GM19035 (cell line): ENCODE measurements around the gene RPRD1B.

Experiments
- ATAC-seq: cut with Tn5 transposase; IDR thresholded peaks from one replicate; pipeline ENCODE4 v1.9.1; 2021; ENCODE audit not compliant: unreplicated experiment

Gene RPRD1B

DNA sequence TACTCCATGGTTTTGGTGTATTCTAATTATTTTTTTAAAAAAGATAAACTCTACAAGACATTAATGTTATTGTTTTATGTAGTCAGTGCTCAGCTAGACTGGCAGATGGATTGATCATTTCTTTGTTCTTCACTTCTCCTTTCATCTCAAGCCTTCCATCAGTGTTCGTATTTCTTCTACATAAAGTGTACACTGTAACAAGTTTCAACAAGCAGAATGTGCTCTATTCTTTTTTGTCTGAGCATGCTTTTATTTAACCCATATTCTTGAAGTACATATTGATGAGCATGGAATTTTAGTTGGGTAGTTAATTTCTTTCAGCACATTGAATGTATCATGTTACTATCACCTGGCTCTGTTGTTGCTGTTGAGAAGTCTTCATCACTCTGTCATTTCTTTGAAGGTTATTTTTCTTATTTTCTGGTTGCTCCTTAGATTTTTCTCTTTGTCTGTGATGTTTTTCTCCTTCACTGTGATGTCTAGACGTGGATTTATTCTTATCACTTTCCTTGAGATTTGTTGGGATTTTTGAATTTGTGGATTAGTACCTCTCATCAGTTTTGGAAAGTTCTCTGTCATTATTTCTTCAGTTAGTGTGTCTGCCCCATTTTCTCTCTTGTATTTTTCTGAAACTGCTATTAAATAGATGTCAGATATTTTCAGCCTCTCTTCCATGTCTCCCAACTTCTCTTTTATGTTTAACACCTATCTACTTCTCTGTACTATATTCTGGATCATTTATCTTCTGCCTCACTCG, 83.0 kb downstream of the RPRD1B start:
- ATAC-seq, result no peak

DNA sequence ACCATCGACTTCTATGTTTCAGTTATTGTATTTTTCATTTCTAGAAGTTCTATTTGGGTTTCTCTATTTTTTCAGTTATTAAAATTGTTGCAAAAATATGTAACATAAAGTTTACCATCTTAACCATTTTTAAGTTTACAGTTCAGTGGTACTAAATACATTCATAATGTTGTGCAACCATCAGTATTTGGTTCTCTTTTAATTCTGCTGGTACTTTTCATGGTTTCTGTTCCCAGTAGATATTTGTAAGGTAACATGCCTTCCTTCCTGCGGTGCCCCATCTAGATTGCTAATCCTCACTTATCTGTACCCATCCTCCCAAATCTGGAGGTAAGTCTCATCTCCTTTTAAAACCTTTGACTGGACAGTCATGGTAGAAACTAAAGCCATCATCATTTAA, 83.7 kb downstream of the RPRD1B start:
- ATAC-seq, result no peak

DNA sequence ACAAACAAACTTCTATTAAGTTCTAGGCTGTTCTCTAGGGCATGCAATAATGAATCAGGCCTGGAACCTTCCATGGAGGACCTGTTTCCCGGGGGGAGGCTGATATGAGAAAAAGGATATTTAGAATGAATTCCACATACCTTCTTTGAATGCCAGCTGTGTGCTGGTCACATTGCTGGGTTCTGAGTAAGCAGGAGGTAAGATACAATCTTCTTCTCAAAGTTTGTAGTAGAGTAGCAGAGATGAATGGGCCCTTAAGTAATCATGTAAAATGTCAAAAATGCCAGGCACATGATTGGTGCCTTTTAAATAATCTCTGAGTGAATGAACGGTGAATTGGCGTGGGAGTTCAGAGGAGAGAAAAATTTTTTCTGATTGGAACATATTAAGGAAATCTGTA, 84.1 kb downstream of the RPRD1B start:
- no peak for ATAC-seq

DNA sequence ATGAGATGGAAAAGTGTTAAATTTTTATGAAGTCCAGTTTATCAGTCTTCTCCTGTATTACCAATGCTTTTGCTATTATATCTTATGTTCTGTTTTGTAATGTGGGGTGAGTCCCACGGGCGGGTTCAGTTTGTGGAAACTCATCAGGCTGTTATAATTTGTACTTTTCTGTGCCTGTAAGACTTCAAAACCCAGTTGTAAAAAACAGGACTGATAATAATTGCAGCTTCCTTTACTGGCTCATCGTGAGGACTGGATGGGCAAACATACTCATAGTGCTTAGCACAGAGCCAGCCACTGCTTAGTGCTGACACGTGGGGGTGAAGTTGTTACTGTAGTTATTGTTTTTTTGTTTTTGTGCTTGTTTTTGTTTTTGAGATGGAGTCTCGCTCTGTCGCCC, 85.9 kb downstream of the RPRD1B start:
- ATAC-seq, result no peak

DNA sequence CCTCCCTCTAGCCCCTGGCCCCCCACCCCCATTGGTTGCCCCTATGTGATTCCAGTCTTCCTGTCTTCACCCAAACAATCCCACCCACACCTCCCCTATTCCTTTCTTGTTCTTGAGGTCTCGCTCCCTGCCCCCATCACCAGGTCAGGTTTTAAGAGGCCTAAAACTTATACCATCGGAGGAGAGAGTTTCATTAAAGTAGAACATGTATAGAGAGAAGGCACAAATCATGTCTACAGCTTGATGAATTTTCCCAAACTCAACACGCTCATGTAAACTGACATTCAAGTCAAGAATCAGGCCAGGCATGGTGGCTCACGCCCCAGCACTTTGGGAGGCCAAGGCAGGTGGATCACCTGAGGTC, 87.1 kb downstream of the RPRD1B start:
- no peak for ATAC-seq

DNA sequence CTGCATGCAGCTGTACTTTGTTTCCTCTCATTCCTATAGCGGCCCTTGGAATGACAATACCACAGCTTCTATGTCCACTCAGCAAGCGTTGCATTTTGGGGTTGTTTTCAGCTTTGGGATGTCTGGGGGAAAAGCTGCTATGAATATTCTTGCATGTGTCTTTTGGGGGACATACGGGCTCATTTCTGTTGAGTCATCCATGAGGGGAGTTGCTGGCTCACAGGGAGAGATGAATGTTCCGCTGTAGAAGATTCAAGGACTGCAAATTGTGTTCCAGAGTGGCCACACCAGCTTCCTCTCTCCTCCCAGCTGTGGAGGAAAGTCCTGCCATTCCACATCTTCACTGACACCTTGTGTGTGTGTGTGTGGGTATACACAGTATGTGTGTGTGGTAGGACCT, 88.2 kb downstream of the RPRD1B start:
- no peak for ATAC-seq

DNA sequence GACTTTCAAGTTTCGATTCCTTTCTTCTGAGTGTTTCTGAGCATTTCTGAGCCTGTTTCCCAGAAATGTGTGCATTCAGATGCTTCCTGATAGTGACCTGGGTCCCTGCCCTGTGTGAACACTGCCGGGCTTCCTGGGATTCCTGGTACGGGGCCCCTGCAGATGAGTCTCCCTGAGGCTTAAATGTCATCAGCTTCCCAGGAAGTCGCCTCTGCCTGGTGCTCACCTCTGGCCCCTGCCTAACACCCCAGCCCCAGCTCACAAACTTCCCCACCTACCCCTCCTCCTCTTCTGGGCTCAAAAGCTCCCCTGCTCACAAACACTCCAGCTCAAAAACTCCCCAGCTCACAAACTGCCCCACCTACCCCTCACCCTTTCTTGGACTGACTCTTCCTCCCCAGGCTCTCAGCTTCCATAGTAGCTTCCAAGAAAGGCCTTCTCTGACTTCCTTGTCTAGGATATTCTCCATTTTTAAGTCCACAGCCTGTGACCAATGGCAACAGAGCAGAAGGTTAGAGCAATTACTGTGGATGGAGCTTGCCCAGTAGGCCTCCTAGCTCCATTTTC, 89.6 kb downstream of the RPRD1B start:
- ATAC-seq, result no peak

DNA sequence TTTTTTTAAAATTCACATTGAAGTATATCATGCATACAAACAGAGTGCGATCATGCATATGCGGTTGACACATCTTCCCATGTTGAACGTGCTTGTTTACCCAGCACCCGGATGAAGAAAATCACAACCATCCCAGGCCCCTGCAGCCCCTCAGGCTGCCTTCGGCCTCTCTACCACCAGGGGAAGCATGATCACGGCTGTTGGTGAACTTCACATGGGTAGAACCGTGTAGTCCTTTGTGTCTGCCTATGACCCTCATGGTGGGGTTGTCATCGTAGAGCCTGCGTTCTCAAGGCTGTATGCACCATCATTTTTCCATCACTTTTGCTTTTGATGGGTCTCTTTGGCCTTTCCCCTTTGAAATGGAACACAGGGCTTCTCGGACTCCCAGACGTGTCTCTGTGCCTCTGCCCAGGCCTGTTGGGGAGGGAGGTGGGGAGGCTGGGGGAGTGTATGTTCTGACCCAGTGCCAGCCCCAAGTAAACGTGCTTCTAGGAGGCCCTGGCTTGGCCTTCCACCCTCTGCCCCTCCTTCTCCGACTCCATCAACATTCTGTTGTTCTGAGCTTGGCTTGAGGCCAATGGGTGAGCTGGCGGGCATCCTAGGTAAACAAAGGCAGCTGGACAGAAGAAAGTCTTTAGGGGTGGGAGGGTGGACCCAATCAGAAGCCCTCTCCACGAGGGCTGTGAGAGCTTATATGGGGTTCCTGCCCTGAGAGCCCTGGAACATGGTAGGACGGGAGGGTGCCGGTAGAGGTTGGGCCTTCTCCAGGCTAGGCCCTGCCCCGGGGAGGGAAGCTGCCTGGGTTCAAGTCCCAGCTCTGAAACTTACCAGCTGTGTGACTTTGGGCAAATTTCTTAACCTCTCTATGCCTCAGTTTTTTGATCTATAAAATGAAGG, 91.9 kb downstream of the RPRD1B start:
- ATAC-seq, result no peak

DNA sequence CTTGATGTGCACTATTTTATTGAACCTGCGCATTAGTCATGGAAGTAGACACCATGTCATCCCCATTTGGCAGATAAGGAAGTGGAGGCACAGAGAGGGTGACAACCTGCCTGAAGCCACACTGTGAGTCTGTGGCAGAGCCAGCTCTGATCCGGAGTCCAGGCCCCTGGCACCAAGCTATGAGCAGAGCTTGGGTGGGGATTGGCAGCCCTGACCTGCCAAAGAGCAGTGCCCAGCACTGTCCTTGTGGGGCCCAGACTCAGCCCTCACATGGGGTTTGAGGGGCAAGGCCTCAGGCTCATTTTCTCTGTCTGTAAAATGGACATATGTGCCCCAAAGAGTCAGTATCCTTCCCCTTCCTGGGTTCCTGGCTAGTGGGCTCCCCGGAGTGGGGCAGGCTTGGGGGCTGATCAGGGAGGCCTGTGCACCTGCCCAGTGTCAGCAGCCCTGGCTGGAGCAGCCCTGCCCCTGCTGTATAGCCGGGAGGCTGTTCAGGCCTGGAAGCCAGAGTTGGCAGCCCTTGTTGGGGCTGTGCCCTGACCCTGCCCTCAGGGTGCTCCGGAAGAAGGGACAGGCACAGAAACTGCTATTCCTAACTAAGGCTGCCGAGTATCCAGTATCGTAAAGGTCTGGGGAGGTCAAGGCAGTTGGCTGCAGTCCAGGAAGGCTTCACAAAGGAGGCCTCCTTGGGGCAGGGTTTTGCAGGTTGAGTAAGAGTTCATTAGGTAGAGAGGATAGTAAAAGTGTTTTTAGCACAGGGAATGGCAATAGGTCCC, 92.8 kb downstream of the RPRD1B start:
- ATAC-seq, result no peak

DNA sequence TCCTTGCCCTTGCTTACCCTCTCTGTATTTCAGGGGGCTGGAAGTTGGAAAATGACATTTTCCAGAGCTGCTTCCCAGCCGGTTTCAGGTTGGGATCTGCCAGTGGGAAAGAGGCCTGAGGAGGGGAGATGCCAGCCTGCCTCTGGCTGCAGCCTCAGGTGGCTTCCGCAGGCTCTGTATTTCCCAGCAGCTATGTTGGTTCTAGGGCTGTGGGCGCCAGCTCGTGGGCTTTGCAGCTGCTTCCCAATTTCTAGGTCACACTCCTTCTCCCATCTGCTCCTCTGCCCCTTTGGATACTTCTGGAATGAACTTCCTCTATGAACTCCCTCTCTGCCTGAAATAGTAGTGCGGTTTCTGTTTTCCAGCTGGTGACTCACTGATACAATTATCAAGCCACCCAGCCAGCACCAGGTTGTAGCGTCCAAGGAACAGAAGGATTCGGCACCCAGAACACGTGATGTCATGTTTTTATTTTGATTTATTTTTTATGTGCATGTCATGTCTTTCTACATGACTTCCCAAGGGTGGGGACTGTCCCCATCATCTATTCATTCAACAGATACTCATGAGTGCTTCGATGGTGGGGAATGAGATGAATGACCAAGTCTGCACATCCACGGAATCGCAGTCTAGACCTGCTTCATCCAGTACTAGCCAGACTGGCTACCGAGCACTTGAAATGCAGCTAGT, 93.5 kb downstream of the RPRD1B start:
- no peak for ATAC-seq

DNA sequence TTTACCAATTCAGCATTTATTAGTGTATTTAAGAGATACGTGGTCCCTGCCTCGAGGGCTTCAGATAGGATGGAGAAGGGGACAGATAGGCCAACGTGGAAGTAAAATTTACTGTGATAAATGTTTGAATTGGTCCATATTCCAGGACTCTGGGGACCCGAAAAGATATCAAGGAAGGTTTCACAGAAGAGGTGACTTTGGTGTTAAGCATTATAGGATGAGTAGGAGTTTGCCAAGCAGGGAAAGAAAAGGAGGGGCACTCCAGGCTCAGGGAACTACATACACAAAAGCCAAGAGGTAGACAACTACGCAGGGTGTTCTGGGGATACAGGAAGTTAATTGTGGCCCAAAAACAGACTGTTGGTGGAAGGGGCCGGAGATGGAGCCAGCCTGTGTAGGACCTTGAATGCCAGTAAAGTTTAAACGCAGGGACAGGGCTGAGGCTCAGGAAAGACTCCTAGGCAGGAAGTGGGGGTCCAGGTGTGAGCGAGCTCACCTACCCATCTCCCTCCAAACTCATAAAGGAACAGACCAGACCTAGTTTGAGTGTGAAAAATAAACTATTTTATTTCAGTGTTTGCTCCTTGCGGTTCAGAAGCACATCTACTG, 94.5 kb downstream of the RPRD1B start:
- ATAC-seq, result no peak

DNA sequence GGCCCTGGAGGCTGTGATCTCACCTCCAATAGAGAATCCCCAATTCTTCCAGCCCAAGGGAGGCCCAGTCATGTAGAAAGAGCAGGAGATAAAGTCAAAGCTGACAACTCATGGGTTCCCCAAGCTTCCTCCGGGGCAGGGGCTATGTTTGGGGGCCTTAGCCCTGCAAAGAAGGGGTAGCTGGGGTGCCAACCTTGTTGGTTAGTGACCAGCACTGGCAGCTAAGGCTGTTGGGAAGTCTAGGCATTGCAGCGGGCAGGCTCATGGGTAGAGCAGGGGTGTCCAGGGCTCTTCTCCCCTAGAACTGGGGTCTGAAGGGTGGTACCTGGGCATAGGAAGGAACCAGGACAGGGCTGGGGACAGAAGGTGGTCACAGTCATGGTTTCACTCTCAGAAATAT, 95.1 kb downstream of the RPRD1B start:
- no peak for ATAC-seq

DNA sequence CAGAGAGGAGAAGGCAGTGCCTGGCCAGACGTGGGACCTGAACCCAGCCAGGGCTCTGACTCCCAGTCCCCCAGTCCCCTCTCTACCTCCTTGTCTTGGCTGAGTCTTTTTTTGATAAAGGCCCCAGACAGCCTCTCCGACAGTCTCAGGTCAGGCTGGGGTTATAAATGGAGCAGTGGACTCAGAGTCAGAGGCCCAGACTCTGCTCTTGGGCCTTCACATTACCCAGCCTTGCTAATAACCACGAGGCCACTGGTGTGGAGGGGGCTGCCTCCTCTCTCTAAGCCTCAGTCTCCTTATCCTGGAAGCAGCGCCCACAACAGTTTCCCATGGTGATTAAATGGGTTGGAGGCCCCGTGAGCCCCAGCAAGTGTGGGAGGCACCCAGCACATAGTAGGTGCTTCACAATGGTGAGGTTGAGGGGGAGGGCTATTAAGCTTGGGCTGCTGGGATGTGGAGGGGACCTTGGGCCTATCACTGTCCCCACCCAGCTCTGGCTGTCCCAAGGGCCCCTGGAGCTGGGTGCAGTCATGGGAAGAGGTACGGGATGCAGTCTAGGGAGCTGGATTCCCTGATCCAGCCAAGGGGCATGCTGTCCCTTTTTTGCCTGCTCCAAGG, 95.8 kb downstream of the RPRD1B start:
- no peak for ATAC-seq

DNA sequence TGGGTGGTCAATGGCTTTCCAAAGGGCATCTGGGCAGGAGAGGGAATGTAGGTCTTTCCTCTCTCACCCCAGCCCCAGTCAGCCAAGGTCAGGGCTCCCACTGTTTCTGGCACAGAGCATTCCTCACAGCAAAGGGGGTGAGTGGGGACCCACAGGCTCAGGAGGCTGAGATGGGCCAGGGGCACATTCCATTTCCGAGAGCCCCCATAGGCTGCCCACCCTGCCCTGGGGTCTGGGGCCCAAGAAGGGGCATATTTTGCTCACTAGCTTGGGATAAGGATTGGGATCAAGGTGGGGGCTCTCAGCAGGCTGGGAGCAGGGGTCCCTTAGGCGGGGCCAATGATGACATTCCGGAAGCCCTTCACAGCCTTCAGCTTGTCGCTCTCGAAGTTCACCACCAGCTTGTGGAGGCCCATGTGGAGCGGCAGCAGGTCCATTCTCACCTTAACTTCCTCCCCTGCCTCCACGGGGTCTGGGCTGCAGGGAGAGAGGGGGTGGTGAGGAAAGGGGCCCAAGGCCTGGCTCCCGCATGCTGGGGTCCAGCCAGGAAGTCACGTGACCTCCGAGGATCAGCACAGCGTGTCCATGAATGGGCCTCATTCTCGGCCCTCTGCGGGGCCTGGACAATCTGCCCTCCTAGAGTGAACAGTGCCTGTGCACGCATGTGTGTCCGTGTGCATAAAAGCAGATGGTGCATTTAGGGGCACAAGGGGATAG, 96.5 kb downstream of the RPRD1B start:
- no peak for ATAC-seq

DNA sequence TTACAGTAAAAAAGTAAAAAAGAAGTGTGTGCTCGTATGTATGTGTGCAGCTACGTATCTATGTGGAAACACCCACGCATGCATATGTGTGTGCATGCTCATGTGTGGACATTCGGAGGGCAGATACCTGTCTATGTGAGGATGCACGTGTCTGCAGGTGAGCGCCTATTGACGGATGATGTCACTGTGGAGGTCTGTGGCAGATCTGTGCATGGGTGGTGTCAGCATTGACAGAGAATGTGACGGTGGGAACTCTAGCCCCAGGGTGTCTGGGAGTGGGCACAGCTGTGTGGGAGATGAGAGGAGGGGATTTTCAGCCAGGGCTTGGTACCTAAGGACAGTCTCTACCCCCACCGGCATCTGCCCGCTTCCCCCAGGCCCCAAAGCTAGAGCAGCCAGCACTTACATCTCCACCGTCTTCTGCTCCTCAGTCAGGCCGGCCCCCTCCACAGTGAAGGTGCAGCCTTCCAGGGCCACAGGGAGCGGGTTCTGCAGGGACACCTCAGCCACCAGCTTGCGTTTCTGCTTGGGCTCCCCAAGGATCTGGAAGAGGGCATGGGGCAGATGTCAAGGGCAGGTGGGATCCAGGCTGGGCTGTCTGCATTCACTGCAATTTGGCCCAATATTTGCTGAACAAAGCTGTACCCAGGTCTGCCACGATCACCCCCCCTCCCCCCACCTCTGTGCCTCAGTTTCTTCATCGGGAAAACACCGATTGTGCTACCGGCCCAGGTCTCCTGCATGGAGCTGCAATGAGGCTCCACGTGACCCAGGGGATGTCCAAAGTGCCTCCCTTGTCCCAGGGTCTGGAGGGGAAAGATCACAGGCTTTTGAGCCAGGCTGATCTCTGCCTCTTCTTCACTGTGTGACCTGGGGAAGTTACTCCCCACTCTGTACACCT, 97.4 kb downstream of the RPRD1B start:
- no peak for ATAC-seq

DNA sequence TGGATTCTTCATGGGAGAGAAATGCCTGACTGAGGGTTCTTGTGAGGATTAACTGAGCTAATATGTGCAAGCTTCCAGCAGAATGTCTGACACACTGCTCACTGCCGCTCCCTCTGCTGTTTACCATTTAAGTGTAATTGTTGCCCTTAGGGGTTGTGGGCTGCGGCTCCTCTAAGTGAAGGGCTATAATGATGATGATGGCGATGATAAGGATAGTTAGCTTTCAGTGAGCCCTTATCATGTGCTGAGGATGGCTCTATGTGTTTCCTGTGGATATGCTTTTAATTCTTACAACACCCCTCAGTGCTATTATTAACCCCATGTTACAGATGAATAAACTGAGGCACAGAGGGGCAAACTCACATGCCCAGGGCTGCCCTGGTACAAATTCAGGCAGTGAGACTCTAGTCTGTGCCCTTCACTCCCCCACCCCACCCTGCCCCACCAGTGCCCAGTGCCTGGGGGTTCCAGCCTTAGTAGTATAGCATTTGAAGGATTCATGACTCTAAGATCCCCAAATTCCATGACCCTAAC, 98.1 kb downstream of the RPRD1B start:
- ATAC-seq, result no peak

DNA sequence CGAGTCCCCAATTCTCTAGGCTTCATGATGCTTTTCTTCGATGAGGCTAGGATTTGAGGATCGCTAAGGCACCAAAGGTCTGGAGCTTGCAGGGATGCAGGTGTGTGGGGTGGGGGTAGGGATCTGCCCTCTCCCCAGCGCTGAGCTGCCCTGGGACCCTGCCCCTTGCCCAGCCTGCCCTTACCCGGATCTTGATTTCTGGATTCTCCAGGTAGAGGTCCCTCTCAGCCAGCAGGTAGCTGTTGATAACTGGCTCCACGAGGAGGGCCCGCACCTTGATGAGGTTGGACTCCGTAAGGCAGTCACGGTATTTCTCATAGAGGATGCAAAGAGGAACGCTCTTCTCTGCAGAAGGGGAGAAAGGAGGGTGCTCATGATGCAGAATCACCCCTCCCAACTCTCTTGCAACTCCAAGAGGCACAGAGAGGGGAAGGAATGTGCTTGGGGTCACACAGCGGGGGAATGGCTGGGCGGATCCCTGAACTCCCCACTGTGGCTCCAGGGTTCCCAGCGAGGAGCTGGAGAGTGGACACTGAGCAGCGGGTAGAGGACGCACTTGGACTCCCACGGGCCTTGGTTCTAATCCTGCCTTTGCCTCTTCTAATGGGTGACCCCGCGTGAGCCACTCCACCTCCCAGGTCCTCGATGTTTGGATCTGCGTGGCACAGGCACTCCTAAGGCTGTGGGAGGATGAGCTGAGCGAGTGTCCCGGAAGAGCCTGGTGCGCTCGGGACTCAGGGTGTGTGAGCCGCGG, 98.8 kb downstream of the RPRD1B start:
- no peak for ATAC-seq
